HG03039 (cell line): ENCODE measurements around the gene PRKAR1B.

Experiments used
- ATAC-seq: cut with Tn5 transposase; IDR thresholded peaks from one replicate; pipeline ENCODE4 v1.9.1; 2021; ENCODE audit warnings: mild to moderate bottlenecking, moderate library complexity; ENCODE audit not compliant: unreplicated experiment

Gene PRKAR1B

GRCh38 chr7:548401-548800 is 178.7 kb downstream of the PRKAR1B start:
- ATAC-seq, result no peak

GRCh38 chr7:545470-545869 is 181.6 kb downstream of the PRKAR1B start:
- ATAC-seq, result no peak

- no peak for ATAC-seq
Measured at GRCh38 chr7:544338-545221, 182.5 kb downstream of the PRKAR1B start.

GRCh38 chr7:543501-544337 is 183.4 kb downstream of the PRKAR1B start:
- ATAC-seq, result no peak

GRCh38 chr7:542713-543500 is 184.2 kb downstream of the PRKAR1B start:
- no peak for ATAC-seq

- ATAC-seq, result no peak
Measured at GRCh38 chr7:542131-542712, 184.9 kb downstream of the PRKAR1B start.

- ATAC-seq, result no peak
Measured at GRCh38 chr7:541661-542060, 185.4 kb downstream of the PRKAR1B start.

GRCh38 chr7:540997-541396 is 186.1 kb downstream of the PRKAR1B start:
- no peak for ATAC-seq

- no peak for ATAC-seq
Measured at GRCh38 chr7:540579-540978, 186.5 kb downstream of the PRKAR1B start.

- ATAC-seq, result no peak
Measured at GRCh38 chr7:539731-540411, 187.2 kb downstream of the PRKAR1B start.

GRCh38 chr7:538764-539685 is 188.1 kb downstream of the PRKAR1B start:
- ATAC-seq, result no peak

GRCh38 chr7:537911-538634 is 189.0 kb downstream of the PRKAR1B start:
- no peak for ATAC-seq

- ATAC-seq, result no peak
Measured at GRCh38 chr7:536231-536630, 190.8 kb downstream of the PRKAR1B start.

- no peak for ATAC-seq
Measured at GRCh38 chr7:534959-535358, 192.1 kb downstream of the PRKAR1B start.

GRCh38 chr7:534075-534474 is 193.0 kb downstream of the PRKAR1B start:
- ATAC-seq, result no peak

- ATAC-seq, result no peak
Measured at GRCh38 chr7:533266-533665, 193.8 kb downstream of the PRKAR1B start.

- no peak for ATAC-seq
Measured at GRCh38 chr7:532379-533143, 194.5 kb downstream of the PRKAR1B start.

- ATAC-seq, result no peak
Measured at GRCh38 chr7:531777-532176, 195.3 kb downstream of the PRKAR1B start.
